Measurements from ENCODE around the gene FNDC3B. TPM values are rescaled to one million over a fixed set of nuclear protein-coding genes. Genes with fewer than 3 reads are reported as not detected.

The FNDC3B gene
- total RNA-seq, 2 experiments from 2014 or later = 11.5 to 12.3 TPM

- DNase-seq (no peak), ATAC-seq (no peak)
- Mint-ChIP-seq H3K36me3 (ENCODE audit: low read depth) (peaks cover 28% of the 10 kb centered on the region), H3K9me3 (ENCODE audit: insufficient read depth) (no peaks in the 10 kb centered on the region), H3K27ac (no peak overlapping the region), H3K4me3 (no peak overlapping the region), H3K4me1 (ENCODE audit: low read depth) (peaks cover 37% of the 10 kb centered on the region), H3K27me3 (ENCODE audit: low read depth) (no peaks in the 10 kb centered on the region)
- ChIA-PET POLR2A (no interaction called here), CTCF (interaction anchor here (0.6 to 1.7 kb wide), 4 partner anchors 9 to 26 kb away, joined by 3 to 5 read pairs (median 3); no protein-coding TSS in a partner anchor)
Observed at GRCh38 chr3:172128858-172129257, 89.5 kb downstream of the FNDC3B start.

GRCh38 chr3:172129498-172129849 lies 90.1 kb downstream of the FNDC3B start:
- CTCF ChIA-PET = interaction anchor here (0.6 to 1.5 kb wide), 2 partner anchors 9 to 26 kb away, joined by 3 read pairs; no protein-coding TSS in a partner anchor
- Mint-ChIP-seq H3K27me3 (ENCODE audit: low read depth) (no peaks in the 10 kb centered on the region), H3K27ac (no peak overlapping the region), H3K36me3 (ENCODE audit: low read depth) (peaks cover 28% of the 10 kb centered on the region), H3K4me1 (ENCODE audit: low read depth) (peaks cover 43% of the 10 kb centered on the region), H3K9me3 (ENCODE audit: insufficient read depth) (no peaks in the 10 kb centered on the region), H3K4me3 (no peak overlapping the region)
- DNase-seq (no peak), ATAC-seq (no peak)
- POLR2A ChIA-PET = interaction anchor here (0.6 kb wide), 1 partner anchor 10 kb away, joined by 4 read pairs; no protein-coding TSS in a partner anchor

GRCh38 chr3:172129850-172130716 lies 90.7 kb downstream of the FNDC3B start:
- peaks cover 26% of the 10 kb centered on the region for H3K36me3 Mint-ChIP-seq (ENCODE audit: low read depth)
- CTCF ChIA-PET = interaction anchor here (0.9 to 1.5 kb wide), 2 partner anchors 27 to 202 kb away, joined by 3 read pairs; no protein-coding TSS in a partner anchor
- no peaks in the 10 kb centered on the region for H3K9me3 Mint-ChIP-seq (ENCODE audit: insufficient read depth)
- ATAC-seq (peak; percentile 52), DNase-seq (peak; percentile 46)
- H3K27ac Mint-ChIP-seq = peak overlapping the region; percentile 1
- POLR2A ChIA-PET = interaction anchor here (0.6 kb wide), 1 partner anchor 9 kb away, joined by 4 read pairs; no protein-coding TSS in a partner anchor
- no peaks in the 10 kb centered on the region for H3K27me3 Mint-ChIP-seq (ENCODE audit: low read depth)
- H3K4me1 Mint-ChIP-seq (ENCODE audit: low read depth) = peaks cover 45% of the 10 kb centered on the region
- H3K4me3 Mint-ChIP-seq = no peak overlapping the region

- Mint-ChIP-seq H3K27ac (no peak overlapping the region), H3K4me1 (ENCODE audit: low read depth) (peaks cover 49% of the 10 kb centered on the region), H3K27me3 (ENCODE audit: low read depth) (no peaks in the 10 kb centered on the region), H3K4me3 (no peak overlapping the region), H3K9me3 (ENCODE audit: insufficient read depth) (no peaks in the 10 kb centered on the region), H3K36me3 (ENCODE audit: low read depth) (peaks cover 30% of the 10 kb centered on the region)
- no peak for DNase-seq
- ATAC-seq = no peak
- ChIA-PET CTCF (interaction anchor here (0.9 to 1.4 kb wide), 2 partner anchors 85 to 202 kb away, joined by 3 read pairs; no protein-coding TSS in a partner anchor), POLR2A (no interaction called here)
Observed at GRCh38 chr3:172130717-172131050, 91.3 kb downstream of the FNDC3B start.

- ATAC-seq (no peak), DNase-seq (no peak)
- no peaks in the 10 kb centered on the region for H3K9me3 Mint-ChIP-seq (ENCODE audit: insufficient read depth)
- CTCF ChIA-PET = interaction anchor here (1.0 to 1.9 kb wide), 4 partner anchors 9 to 87 kb away, joined by 3 to 6 read pairs (median 4); no protein-coding TSS in a partner anchor
- peaks cover 28% of the 10 kb centered on the region for H3K36me3 Mint-ChIP-seq (ENCODE audit: low read depth)
- peak overlapping the region; percentile 79 for H3K27ac Mint-ChIP-seq
- POLR2A ChIA-PET = interaction anchor here (0.8 to 1.7 kb wide), 2 partner anchors 24 to 93 kb away, joined by 4 to 6 read pairs; partner anchors contain the start of gene FNDC3B
- no peaks in the 10 kb centered on the region for H3K27me3 Mint-ChIP-seq (ENCODE audit: low read depth)
- no peak overlapping the region for H3K4me3 Mint-ChIP-seq
- peaks cover 52% of the 10 kb centered on the region for H3K4me1 Mint-ChIP-seq (ENCODE audit: low read depth)
Observed at GRCh38 chr3:172131746-172132145, 92.4 kb downstream of the FNDC3B start.

GRCh38 chr3:172132159-172132586 lies 92.8 kb downstream of the FNDC3B start:
- DNase-seq = peak; percentile 49
- peak overlapping the region; percentile 79 for H3K27ac Mint-ChIP-seq
- ChIA-PET POLR2A (interaction anchor here (0.8 to 1.7 kb wide), 2 partner anchors 25 to 93 kb away, joined by 4 to 6 read pairs; partner anchors contain the start of gene FNDC3B), CTCF (interaction anchor here (1.0 to 1.9 kb wide), 4 partner anchors 9 to 87 kb away, joined by 3 to 6 read pairs (median 4); no protein-coding TSS in a partner anchor)
- no peaks in the 10 kb centered on the region for H3K9me3 Mint-ChIP-seq (ENCODE audit: insufficient read depth)
- no peaks in the 10 kb centered on the region for H3K27me3 Mint-ChIP-seq (ENCODE audit: low read depth)
- H3K36me3 Mint-ChIP-seq (ENCODE audit: low read depth) = peaks cover 25% of the 10 kb centered on the region
- peaks cover 50% of the 10 kb centered on the region for H3K4me1 Mint-ChIP-seq (ENCODE audit: low read depth)
- peak; percentile 74 for ATAC-seq
- no peak overlapping the region for H3K4me3 Mint-ChIP-seq

GRCh38 chr3:172132721-172133311 lies 93.4 kb downstream of the FNDC3B start:
- H3K27ac Mint-ChIP-seq = no peak overlapping the region
- POLR2A ChIA-PET = interaction anchor here (1.7 kb wide), 1 partner anchor 25 kb away, joined by 6 read pairs; no protein-coding TSS in a partner anchor

GRCh38 chr3:172133838-172134237 lies 94.5 kb downstream of the FNDC3B start:
- no peaks in the 10 kb centered on the region for H3K27me3 Mint-ChIP-seq (ENCODE audit: low read depth)
- DNase-seq (no peak), ATAC-seq (no peak)
- no peak overlapping the region for H3K4me3 Mint-ChIP-seq
- ChIA-PET POLR2A (interaction anchor here (1.4 kb wide), 1 partner anchor 27 kb away, joined by 3 read pairs; no protein-coding TSS in a partner anchor), CTCF (interaction anchor here (0.7 to 2.3 kb wide), 3 partner anchors 14 to 29 kb away, joined by 3 to 6 read pairs (median 3); no protein-coding TSS in a partner anchor)
- peaks cover 59% of the 10 kb centered on the region for H3K4me1 Mint-ChIP-seq (ENCODE audit: low read depth)
- peak overlapping the region; percentile 36 for H3K27ac Mint-ChIP-seq
- no peaks in the 10 kb centered on the region for H3K9me3 Mint-ChIP-seq (ENCODE audit: insufficient read depth)
- H3K36me3 Mint-ChIP-seq (ENCODE audit: low read depth) = peaks cover 24% of the 10 kb centered on the region

More at GRCh38 chr3:172132721-172133311, 93.4 kb downstream of the FNDC3B start:
- H3K36me3 Mint-ChIP-seq (ENCODE audit: low read depth) = peaks cover 25% of the 10 kb centered on the region
- H3K27me3 Mint-ChIP-seq (ENCODE audit: low read depth) = no peaks in the 10 kb centered on the region
- CTCF ChIA-PET = interaction anchor here (1.0 to 2.3 kb wide), 3 partner anchors 8 to 32 kb away, joined by 3 to 6 read pairs (median 6); no protein-coding TSS in a partner anchor
- no peak for ATAC-seq
- no peak for DNase-seq
- H3K4me1 Mint-ChIP-seq (ENCODE audit: low read depth) = peaks cover 51% of the 10 kb centered on the region
- no peak overlapping the region for H3K4me3 Mint-ChIP-seq
- H3K9me3 Mint-ChIP-seq (ENCODE audit: insufficient read depth) = no peaks in the 10 kb centered on the region

- no peaks in the 10 kb centered on the region for H3K9me3 Mint-ChIP-seq (ENCODE audit: insufficient read depth)
- no peaks in the 10 kb centered on the region for H3K27me3 Mint-ChIP-seq (ENCODE audit: low read depth)
- DNase-seq (no peak), ATAC-seq (no peak)
- peak overlapping the region; percentile 36 for H3K27ac Mint-ChIP-seq
- H3K4me3 Mint-ChIP-seq = no peak overlapping the region
- peaks cover 63% of the 10 kb centered on the region for H3K4me1 Mint-ChIP-seq (ENCODE audit: low read depth)
- CTCF ChIA-PET = interaction anchor here (1.2 to 2.3 kb wide), 2 partner anchors 15 to 27 kb away, joined by 3 to 6 read pairs; no protein-coding TSS in a partner anchor
- POLR2A ChIA-PET = interaction anchor here (1.4 kb wide), 1 partner anchor 27 kb away, joined by 3 read pairs; no protein-coding TSS in a partner anchor
- H3K36me3 Mint-ChIP-seq (ENCODE audit: low read depth) = peaks cover 20% of the 10 kb centered on the region
Observed at GRCh38 chr3:172134352-172134751, 95.0 kb downstream of the FNDC3B start.

GRCh38 chr3:172135185-172135584 lies 95.8 kb downstream of the FNDC3B start:
- Mint-ChIP-seq H3K27me3 (ENCODE audit: low read depth) (no peaks in the 10 kb centered on the region), H3K4me1 (ENCODE audit: low read depth) (peaks cover 59% of the 10 kb centered on the region), H3K27ac (no peak overlapping the region), H3K4me3 (no peak overlapping the region), H3K36me3 (ENCODE audit: low read depth) (peaks cover 17% of the 10 kb centered on the region), H3K9me3 (ENCODE audit: insufficient read depth) (no peaks in the 10 kb centered on the region)
- ATAC-seq (no peak), DNase-seq (no peak)
- CTCF ChIA-PET = no interaction called here
- POLR2A ChIA-PET = no interaction called here

- Mint-ChIP-seq H3K27ac (no peak overlapping the region), H3K36me3 (ENCODE audit: low read depth) (peaks cover 13% of the 10 kb centered on the region), H3K27me3 (ENCODE audit: low read depth) (no peaks in the 10 kb centered on the region), H3K4me1 (ENCODE audit: low read depth) (peaks cover 54% of the 10 kb centered on the region), H3K4me3 (no peak overlapping the region), H3K9me3 (ENCODE audit: insufficient read depth) (no peaks in the 10 kb centered on the region)
- DNase-seq = no peak
- CTCF ChIA-PET = interaction anchor here (0.8 kb wide), 1 partner anchor 29 kb away, joined by 3 read pairs; no protein-coding TSS in a partner anchor
- ATAC-seq = no peak
- POLR2A ChIA-PET = no interaction called here
Observed at GRCh38 chr3:172135820-172136219, 96.4 kb downstream of the FNDC3B start.

All from activated CD8-positive, alpha-beta T cell treated with anti-CD3 and anti-CD28 coated beads, Interleukin-2, amount 10 ng/mL, durations not matched to agents 7 days and 5 days (primary cell).